CD4-positive, alpha-beta T cell (primary cell): Measurements from ENCODE around the gene MAP2K7. TPM values are rescaled to one million over a fixed set of nuclear protein-coding genes. Genes with fewer than 3 reads are reported as not detected.

ENCODE experiments used
- ATAC-seq: fragments of 200-7000 bp; cut with Tn5 transposase; one replicate; pipeline ENCODE4 v1.10.0; 2022; ENCODE audit warnings: mild to moderate bottlenecking; ENCODE audit not compliant: poor library complexity
- CTCF ChIA-PET: fragments of 350-600 bp; sonication (Branson Sonifier 250); formaldehyde crosslinking; loops from one replicate; lab custom pipeline; 2021; ENCODE audit warnings: antibody characterized with exemption, inconsistent platforms; lab: Charles Lee
- POLR2A ChIA-PET: fragments of 350-600 bp; sonication (Branson Sonifier 250); formaldehyde crosslinking; loops from one replicate; lab custom pipeline; 2021; ENCODE audit warnings: antibody characterized with exemption, inconsistent platforms; lab: Charles Lee
- DNase-seq, 14 experiments: peaks; one replicate each; pipeline ENCODE4 v3.0.0-alpha.2; 2013 to 2020; ENCODE audit warnings: mixed read lengths in 2 of 14
- H3K27ac ChIP-seq, 2 donors: one replicate each; pipeline versions ENCODE4 v1.5.1 to v1.7.0; 2013; ENCODE audit warnings: low read length in 2 of 2, low read depth in 1 of 2, mild to moderate bottlenecking in 1 of 2
- H3K27me3 ChIP-seq, 2 experiments: 1 replicate in 1 of 2; 2 replicates in 1 of 2; pipeline versions ENCODE4 v1.6.1 to v1.7.0; 2013; ENCODE audit warnings: low read length in 2 of 2, control low read depth in 1 of 2, mild to moderate bottlenecking in 1 of 2, moderate library complexity in 1 of 2; ENCODE audit not compliant: insufficient read depth in 2 of 2, control insufficient read depth in 1 of 2
- H3K36me3 ChIP-seq: one replicate; pipeline ENCODE4 v1.6.1; 2013; ENCODE audit warnings: low read length, control low read depth; ENCODE audit not compliant: insufficient read depth
- H3K4me1 ChIP-seq: one replicate; pipeline ENCODE4 v1.6.1; 2013; ENCODE audit warnings: low read length, control low read depth; ENCODE audit not compliant: insufficient read depth
- H3K4me3 ChIP-seq: one replicate; pipeline ENCODE4 v1.5.1; 2013; ENCODE audit warnings: mild to moderate bottlenecking, low read length, moderate library complexity
- H3K9me3 ChIP-seq, 2 experiments: 1 replicate in 1 of 2; 2 replicates in 1 of 2; pipeline versions ENCODE4 v1.6.1 to v1.7.0; 2013; ENCODE audit warnings: low read length in 2 of 2, mild to moderate bottlenecking in 2 of 2, control low read depth in 1 of 2, moderate library complexity in 1 of 2; ENCODE audit not compliant: control insufficient read depth in 1 of 2, insufficient read depth in 1 of 2
- H3K27ac Mint-ChIP-seq: one replicate; pipeline ENCODE4 v1.8.0; 2020; ENCODE audit warnings: mixed read lengths
- H3K27me3 Mint-ChIP-seq: one replicate; pipeline ENCODE4 v1.8.0; 2021; ENCODE audit warnings: mixed read lengths
- H3K36me3 Mint-ChIP-seq: one replicate; pipeline ENCODE4 v1.8.0; 2021; ENCODE audit warnings: low read depth, mixed read lengths
- H3K4me1 Mint-ChIP-seq: one replicate; pipeline ENCODE4 v1.8.0; 2021; ENCODE audit warnings: low read depth, mixed read lengths
- H3K4me3 Mint-ChIP-seq: one replicate; pipeline ENCODE4 v1.8.0; 2020; ENCODE audit warnings: mild to moderate bottlenecking, mixed read lengths
- H3K9me3 Mint-ChIP-seq: one replicate; pipeline ENCODE4 v1.8.0; 2020; ENCODE audit warnings: mixed read lengths
- CTCF ChIP-seq: fragments of 200-600 bp; IDR thresholded peaks from one replicate; pipeline ENCODE4 v1.8.0; 2022; ENCODE audit warnings: antibody characterized with exemption, mild to moderate bottlenecking
- intact Hi-C, 2 experiments: fragments of 100-400 bp; cut with DNase I in 1 of 2; cut with micrococcal nuclease in 1 of 2; formaldehyde crosslinking; loops; one replicate each; pipeline versions ENCODE4 v1.15.1 to v1.9.0; 2023 to 2025; cut with DNase I, micrococcal nuclease
- total RNA-seq, 174 experiments: library from RNA in 2 of 174; stranded (reverse) in 2 of 174; gene quantifications; one replicate each; pipeline ENCODE4 v1.2.3 and lab custom pipeline; 2021 to 2026

The MAP2K7 gene
- total RNA-seq, 2 experiments from 2014 or later: 81.7 to 82.3 TPM

- Mint-ChIP-seq H3K36me3 (no peaks in the 10 kb centered on the region), H3K27ac (peak overlapping the region; percentile 59), H3K9me3 (no peaks in the 10 kb centered on the region), H3K4me3 (peak overlapping the region; percentile 81), H3K27me3 (peaks cover 32% of the 10 kb centered on the region), H3K4me1 (peaks cover 42% of the 10 kb centered on the region)
- Histone ChIP-seq H3K4me1 (peaks cover 68% of the 10 kb centered on the region), H3K36me3 (no peaks in the 10 kb centered on the region), H3K4me3 (peak overlapping the region; percentile 34), H3K9me3 (peaks cover 0 to 39% of the 10 kb centered on the region in 2 experiments), H3K27ac (no peak overlapping the region), H3K27me3 (peaks cover 26 to 28% of the 10 kb centered on the region in 2 experiments)
- TF ChIP-seq CTCF: no peak
- CTCF ChIA-PET: interaction anchor here (0.8 to 2.2 kb wide), 15 partner anchors 10 to 801 kb away, joined by 3 to 43 read pairs (median 6); partner anchors contain the start of genes MAP2K7, SNAPC2 and ZNF557
- POLR2A ChIA-PET: interaction anchor here (0.5 to 2.2 kb wide), 14 partner anchors 9 to 1753 kb away, joined by 3 to 42 read pairs (median 6); partner anchors contain the start of genes MAP2K7, PET100, SNAPC2 and TIMM44
- ATAC-seq (peak; percentile 16), DNase-seq (peak in 13 of 14 experiments; percentile 29 to 86 (median 53))
- intact Hi-C loops: loop anchor here (1.0 to 5.0 kb wide), 4 partner anchors 39 to 73 kb away; partner anchors contain the start of genes SNAPC2 (in 2 of the 2), EVI5L (in 1 of the 2) and TIMM44 (in 1 of the 2)
These were observed 33.7 kb upstream of the MAP2K7 start for GRCh38 chr19:7869910-7870511.

- Histone ChIP-seq H3K9me3 (peaks cover 0 to 43% of the 10 kb centered on the region in 2 experiments), H3K27ac (no peak overlapping the region), H3K4me1 (peaks cover 62% of the 10 kb centered on the region), H3K36me3 (no peaks in the 10 kb centered on the region), H3K4me3 (no peak overlapping the region), H3K27me3 (peaks cover 28% of the 10 kb centered on the region in 2 experiments)
- no peak for TF ChIP-seq CTCF
- Mint-ChIP-seq H3K9me3 (no peaks in the 10 kb centered on the region), H3K36me3 (no peaks in the 10 kb centered on the region), H3K27me3 (peaks cover 28% of the 10 kb centered on the region), H3K4me3 (peak overlapping the region; percentile 57), H3K4me1 (peaks cover 35% of the 10 kb centered on the region), H3K27ac (no peak overlapping the region)
- ChIA-PET POLR2A (interaction anchor here (0.6 to 1.1 kb wide), 5 partner anchors 13 to 769 kb away, joined by 3 read pairs; partner anchors contain the start of gene MAP2K7), CTCF (no interaction called here)
- intact Hi-C loops: no loop called here
- peak in 8 of 14 experiments; percentile 23 to 87 (median 44) for DNase-seq
- no peak for ATAC-seq
These were observed 32.9 kb upstream of the MAP2K7 start for GRCh38 chr19:7870571-7871436.
